Endothelial cell of umbilical vein (primary cell): ENCODE data around the gene MYRIP. TPM values are rescaled to one million over a fixed set of nuclear protein-coding genes. Genes with fewer than 3 reads are reported as not detected.

ENCODE experiments used
- BruUV-seq: library from RNA; stranded (reverse); fragments of 400-500 nt; replicated peaks from 2 replicates; lab custom pipeline; 2021; lab: Mats Ljungman, UMichigan
- CTCF ChIA-PET: fragments of 300-600, 350-600 bp; sonication (Branson Sonifier 250); formaldehyde crosslinking; loops from one replicate; lab custom pipeline; 2021; ENCODE audit warnings: antibody characterized with exemption, inconsistent platforms; lab: Charles Lee
- POLR2A ChIA-PET: fragments of 300-600, 350-600 bp; sonication (Branson Sonifier 250); formaldehyde crosslinking; loops from one replicate; lab custom pipeline; 2021; ENCODE audit warnings: antibody characterized with exemption, inconsistent platforms; lab: Charles Lee
- DNase-seq: peaks from one replicate; pipeline ENCODE4 v3.0.0-alpha.2; 2011; ENCODE audit warnings: low read depth, low spot score
- FAIRE-seq: peaks from 2 replicates; lab custom pipeline; 2011; peaks lifted over from hg19 to GRCh38; lab: Jason Lieb, UNC
- H2AFZ ChIP-seq: 2 replicates; pipeline ENCODE4 v1.6.0; 2012; ENCODE audit warnings: low read depth, low read length, control low read depth, inconsistent platforms
- H3K27ac ChIP-seq: 2 replicates; pipeline ENCODE4 v1.5.1; 2011; ENCODE audit warnings: low read depth, mild to moderate bottlenecking, control low read depth, low read length, moderate library complexity; ENCODE audit not compliant: insufficient read depth
- H3K27me3 ChIP-seq, 2 experiments: 2 replicates each; pipeline versions ENCODE4 v1.6.0 to v1.6.1; 2011; ENCODE audit warnings: low read length in 2 of 2, mixed read lengths in 1 of 2; ENCODE audit not compliant: control insufficient read depth in 2 of 2, insufficient read depth in 2 of 2
- H3K36me3 ChIP-seq, 2 experiments: 2 replicates in 1 of 2; 3 replicates in 1 of 2; pipeline ENCODE4 v1.5.1; 2011; ENCODE audit warnings: low read length in 2 of 2, mild to moderate bottlenecking in 1 of 2, moderate library complexity in 1 of 2; ENCODE audit not compliant: control insufficient read depth in 2 of 2, insufficient read depth in 2 of 2; ENCODE audit errors: extremely low read depth in 1 of 2
- H3K4me1 ChIP-seq: 3 replicates; pipeline ENCODE4 v1.5.1; 2011; ENCODE audit warnings: mild to moderate bottlenecking, low read length; ENCODE audit not compliant: control insufficient read depth, insufficient read depth; ENCODE audit errors: extremely low read depth
- H3K4me2 ChIP-seq: 2 replicates; pipeline ENCODE4 v1.6.1; 2011; ENCODE audit warnings: low read length, control low read depth, mixed read lengths; ENCODE audit not compliant: insufficient read depth
- H3K4me3 ChIP-seq, 3 experiments: fragments of 200-600 bp in 1 of 3; sonication (generic), shearing (Covaris generic) in 1 of 3; replicated peaks in 1 of 3; 2 replicates each; pipeline ENCODE4 v1.5.1; 2011 to 2016; ENCODE audit warnings: control low read depth in 3 of 3, low read length in 3 of 3, mild to moderate bottlenecking in 2 of 3, inconsistent platforms in 1 of 3, low read depth in 1 of 3, moderate library complexity in 1 of 3; ENCODE audit not compliant: insufficient read depth in 1 of 3
- H3K79me2 ChIP-seq: 2 replicates; pipeline ENCODE4 v1.6.0; 2012; ENCODE audit warnings: low read length, inconsistent platforms; ENCODE audit not compliant: control insufficient read depth, insufficient read depth
- H3K9ac ChIP-seq: replicated peaks from 2 replicates; pipeline ENCODE3; 2011; ENCODE audit warnings: low read length, control low read depth; ENCODE audit not compliant: insufficient read depth; ENCODE audit errors: extremely low read depth
- H3K9me1 ChIP-seq: replicated peaks from 3 replicates; pipeline ENCODE4 v1.6.0; 2011; ENCODE audit warnings: mild to moderate bottlenecking, low read length; ENCODE audit not compliant: control insufficient read depth, insufficient read depth; ENCODE audit errors: extremely low read depth
- H3K9me3 ChIP-seq: replicated peaks from 2 replicates; pipeline ENCODE4 v1.5.1; 2012; ENCODE audit warnings: low read length, inconsistent platforms; ENCODE audit not compliant: control insufficient read depth, insufficient read depth
- H4K20me1 ChIP-seq: replicated peaks from 2 replicates; pipeline ENCODE3; 2011; ENCODE audit warnings: mild to moderate bottlenecking, low read length; ENCODE audit not compliant: control insufficient read depth, insufficient read depth; ENCODE audit errors: extremely low read depth
- EZH2 ChIP-seq: IDR thresholded peaks from 2 replicates; pipeline ENCODE4 v1.6.1; 2012; ENCODE audit warnings: borderline replicate concordance, low read depth, mild to moderate bottlenecking, moderate library complexity, low read length, inconsistent platforms; ENCODE audit not compliant: severe bottlenecking
- FOS ChIP-seq: IDR thresholded peaks from 2 replicates; pipeline ENCODE4 v1.6.1; 2011; ENCODE audit warnings: mild to moderate bottlenecking, low read length, moderate library complexity, borderline replicate concordance; ENCODE audit not compliant: insufficient read depth
- GATA2 ChIP-seq: IDR thresholded peaks from 2 replicates; pipeline ENCODE4 v1.7.0; 2011; ENCODE audit warnings: low read depth, mild to moderate bottlenecking, moderate library complexity, mixed read lengths, low read length; ENCODE audit not compliant: insufficient read length, insufficient read depth
- JUN ChIP-seq: IDR thresholded peaks from 2 replicates; pipeline ENCODE4 v1.6.1; 2011; ENCODE audit warnings: borderline replicate concordance, low read depth; ENCODE audit not compliant: insufficient read length, insufficient read depth
- MYC ChIP-seq: IDR thresholded peaks from one replicate; pipeline ENCODE4 v1.6.1; 2011; ENCODE audit warnings: mild to moderate bottlenecking, low read depth, low read length
- POLR2A ChIP-seq: IDR thresholded peaks from 2 replicates; pipeline ENCODE4 v1.6.1; 2012; ENCODE audit warnings: low read depth, mild to moderate bottlenecking, control low read depth, low read length
- POLR2AphosphoS5 ChIP-seq: IDR thresholded peaks from 2 replicates; pipeline ENCODE4 v1.6.1; 2012; ENCODE audit warnings: low read depth, mild to moderate bottlenecking, control low read depth, low read length, moderate library complexity; ENCODE audit not compliant: insufficient read depth
- dilution Hi-C: fragments of 300-500 bp; cut with MboI; formaldehyde crosslinking; loops from one replicate; pipeline ENCODE4 v1.15.0; 2019; ENCODE audit warnings: low sequenced_read_pairs; ENCODE audit not compliant: extremely low pct_ligation_motif_present
- intact Hi-C: fragments of 100-400 bp; cut with micrococcal nuclease; formaldehyde crosslinking; loops from one replicate; pipeline ENCODE4 v1.10.0; 2022
- polyA plus RNA-seq, 4 experiments: library from polyadenylated mRNA; depleted of rRNA in 3 of 4; stranded (reverse) in 3 of 4; unstranded in 1 of 4; fragments of >200 nt; gene quantifications; 2 replicates each; pipeline versions ENCODE4 v1.2.1 to v1.2.3, GENCODE V29; 2011 to 2012; ENCODE audit warnings: missing spikeins in 1 of 4
- total RNA-seq: library from RNA; stranded (reverse); gene quantifications from 2 replicates; pipeline ENCODE4 v1.2.3, GENCODE V29; 2021
- TF ChIP-seq, protein P1 (sequence below): IDR thresholded peaks from 2 replicates; pipeline ENCODE4 v1.6.1; 2011; ENCODE audit not compliant: insufficient read depth, insufficient read length
- TF ChIP-seq, protein P2 (sequence below), 2 donors: IDR thresholded peaks; 1 replicate in 1 of 2; 2 replicates in 1 of 2; pipeline ENCODE4 v1.5.1; 2011; ENCODE audit warnings: low read length in 2 of 2, mild to moderate bottlenecking in 2 of 2, moderate library complexity in 2 of 2, control low read depth in 1 of 2, inconsistent platforms in 1 of 2, low read depth in 1 of 2; ENCODE audit not compliant: insufficient read depth in 1 of 2; ENCODE audit errors: extremely low read depth in 1 of 2

Gene MYRIP
- total and polyA plus RNA-seq, 2 donors (not counting 3 experiments of a cell fraction or from before 2014, with no cell fraction given) = 6.7 to 11.9 TPM

DNA sequence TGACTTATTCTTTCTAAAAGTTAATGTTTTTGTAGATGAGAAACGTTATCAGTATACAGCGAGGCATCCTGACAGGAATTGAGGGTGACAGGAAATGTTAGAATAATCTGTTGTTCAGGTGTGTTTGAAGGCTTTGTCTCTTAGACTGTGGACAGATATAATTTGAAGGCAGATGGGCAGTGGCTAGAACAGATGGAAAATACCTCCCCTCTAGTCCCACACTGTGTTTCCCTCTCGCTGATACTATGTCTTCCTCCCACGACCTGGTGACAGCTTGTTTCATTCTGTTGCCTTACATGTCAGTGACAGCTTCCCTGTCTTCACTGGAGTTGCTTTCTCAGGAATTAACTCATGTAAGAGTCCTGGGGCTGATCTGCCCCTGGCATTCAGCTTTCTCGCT is 125.3 kb downstream of the MYRIP start:
- BruUV-seq = no TSS peak
- TF ChIP-seq JUN (no peak), EZH2 (no peak), FOS (no peak), POLR2A (no peak), POLR2AphosphoS5 (no peak), MYC (no peak), GATA2 (no peak)
- TF ChIP-seq, protein P1, sequence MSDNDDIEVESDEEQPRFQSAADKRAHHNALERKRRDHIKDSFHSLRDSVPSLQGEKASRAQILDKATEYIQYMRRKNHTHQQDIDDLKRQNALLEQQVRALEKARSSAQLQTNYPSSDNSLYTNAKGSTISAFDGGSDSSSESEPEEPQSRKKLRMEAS = no peak
- TF ChIP-seq, protein P2, sequence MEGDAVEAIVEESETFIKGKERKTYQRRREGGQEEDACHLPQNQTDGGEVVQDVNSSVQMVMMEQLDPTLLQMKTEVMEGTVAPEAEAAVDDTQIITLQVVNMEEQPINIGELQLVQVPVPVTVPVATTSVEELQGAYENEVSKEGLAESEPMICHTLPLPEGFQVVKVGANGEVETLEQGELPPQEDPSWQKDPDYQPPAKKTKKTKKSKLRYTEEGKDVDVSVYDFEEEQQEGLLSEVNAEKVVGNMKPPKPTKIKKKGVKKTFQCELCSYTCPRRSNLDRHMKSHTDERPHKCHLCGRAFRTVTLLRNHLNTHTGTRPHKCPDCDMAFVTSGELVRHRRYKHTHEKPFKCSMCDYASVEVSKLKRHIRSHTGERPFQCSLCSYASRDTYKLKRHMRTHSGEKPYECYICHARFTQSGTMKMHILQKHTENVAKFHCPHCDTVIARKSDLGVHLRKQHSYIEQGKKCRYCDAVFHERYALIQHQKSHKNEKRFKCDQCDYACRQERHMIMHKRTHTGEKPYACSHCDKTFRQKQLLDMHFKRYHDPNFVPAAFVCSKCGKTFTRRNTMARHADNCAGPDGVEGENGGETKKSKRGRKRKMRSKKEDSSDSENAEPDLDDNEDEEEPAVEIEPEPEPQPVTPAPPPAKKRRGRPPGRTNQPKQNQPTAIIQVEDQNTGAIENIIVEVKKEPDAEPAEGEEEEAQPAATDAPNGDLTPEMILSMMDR (IDR thresholded peaks at IDR 0.05; ENCODE audit: extremely low read depth in 1 of 2, insufficient read depth in 1 of 2, low read depth in 1 of 2, low read length in 2 of 2) = no peak
- Histone ChIP-seq H3K9ac (no peak overlapping the region), H4K20me1 (no peaks in the 10 kb centered on the region), H3K4me3 (no peak overlapping the region), H3K4me2 (no peak overlapping the region), H3K9me3 (no peaks in the 10 kb centered on the region), H2AFZ (no peak overlapping the region), H3K79me2 (no peaks in the 10 kb centered on the region), H3K36me3 (peaks cover 0 to 3% of the 10 kb centered on the region in 2 experiments), H3K27me3 (no peaks in the 10 kb centered on the region), H3K9me1 (no peaks in the 10 kb centered on the region), H3K4me1 (peaks cover 19% of the 10 kb centered on the region), H3K27ac (no peak overlapping the region)
- intact Hi-C loops = loop anchor here (2.0 kb wide), 1 partner anchor 24 kb away; no protein-coding TSS in a partner anchor
- DNase-seq = peak; percentile 26
- no peak for FAIRE-seq
- POLR2A ChIA-PET = no interaction called here
- dilution Hi-C loops = no loop called here
- CTCF ChIA-PET = interaction anchor here (0.9 to 1.5 kb wide), 3 partner anchors 11 to 16 kb away, joined by 3 to 4 read pairs (median 3); no protein-coding TSS in a partner anchor
